Measurements from ENCODE around the gene MRPL41.

DNA sequence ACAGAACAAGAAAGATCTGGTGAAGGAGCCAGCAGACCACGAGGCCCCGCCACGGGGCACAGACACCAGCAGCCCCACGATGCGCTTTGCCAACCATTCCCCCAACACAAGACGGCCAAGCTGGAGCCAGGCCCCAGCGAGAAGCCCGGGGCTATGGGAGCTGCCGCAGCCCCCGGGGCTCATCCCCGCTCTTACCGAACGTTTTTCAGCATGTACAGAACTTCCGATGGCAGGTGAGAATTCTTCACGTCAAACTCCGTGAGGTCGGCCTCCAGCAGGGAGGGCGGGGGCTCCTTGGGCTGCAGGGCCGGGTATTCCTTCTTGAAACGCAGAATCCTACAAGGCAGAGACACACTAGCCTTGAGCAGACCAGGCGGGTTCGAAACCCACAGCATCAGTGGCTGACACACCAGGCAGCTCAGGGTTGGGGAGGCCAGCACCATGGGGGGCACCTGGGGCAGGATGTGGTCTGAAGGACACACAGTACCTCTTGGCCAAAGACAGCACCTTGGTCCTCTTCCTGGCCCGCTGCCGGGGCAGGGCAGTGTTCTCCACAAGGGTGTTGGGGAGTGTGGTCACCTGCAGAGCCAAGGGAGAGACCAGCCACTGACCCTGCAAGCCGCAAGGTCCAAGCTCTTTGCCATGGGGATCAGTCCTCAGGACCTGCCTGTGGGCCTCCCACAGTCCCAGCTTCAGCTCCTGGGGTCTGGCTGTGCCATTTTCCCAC lies 8.3 kb upstream of the MRPL41 start:
- TF ChIP-seq POLR2A (IDR thresholded peaks at IDR 0.05) (no peak), POLR2AphosphoS5 (IDR thresholded peaks at IDR 0.05) (no peak)
- TF ChIP-seq, protein P1, sequence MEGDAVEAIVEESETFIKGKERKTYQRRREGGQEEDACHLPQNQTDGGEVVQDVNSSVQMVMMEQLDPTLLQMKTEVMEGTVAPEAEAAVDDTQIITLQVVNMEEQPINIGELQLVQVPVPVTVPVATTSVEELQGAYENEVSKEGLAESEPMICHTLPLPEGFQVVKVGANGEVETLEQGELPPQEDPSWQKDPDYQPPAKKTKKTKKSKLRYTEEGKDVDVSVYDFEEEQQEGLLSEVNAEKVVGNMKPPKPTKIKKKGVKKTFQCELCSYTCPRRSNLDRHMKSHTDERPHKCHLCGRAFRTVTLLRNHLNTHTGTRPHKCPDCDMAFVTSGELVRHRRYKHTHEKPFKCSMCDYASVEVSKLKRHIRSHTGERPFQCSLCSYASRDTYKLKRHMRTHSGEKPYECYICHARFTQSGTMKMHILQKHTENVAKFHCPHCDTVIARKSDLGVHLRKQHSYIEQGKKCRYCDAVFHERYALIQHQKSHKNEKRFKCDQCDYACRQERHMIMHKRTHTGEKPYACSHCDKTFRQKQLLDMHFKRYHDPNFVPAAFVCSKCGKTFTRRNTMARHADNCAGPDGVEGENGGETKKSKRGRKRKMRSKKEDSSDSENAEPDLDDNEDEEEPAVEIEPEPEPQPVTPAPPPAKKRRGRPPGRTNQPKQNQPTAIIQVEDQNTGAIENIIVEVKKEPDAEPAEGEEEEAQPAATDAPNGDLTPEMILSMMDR (IDR thresholded peaks at IDR 0.05) = no peak

All from gastroesophageal sphincter (tissue), 3 donors.